OCI-LY7 (cell line): ENCODE data around the gene GOLGA7B.

Experiments used
- EZH2phosphoT487 ChIP-seq: fragments of 200-600 bp; sonication (generic); IDR thresholded peaks from 2 replicates; pipeline ENCODE4 v1.6.1; 2018; ENCODE audit warnings: low read depth, borderline replicate concordance, mild to moderate bottlenecking, mixed run types, antibody characterized with exemption, low read length, moderate library complexity, mixed read lengths
- TF ChIP-seq, protein P1 (sequence below): fragments of 200-600 bp; sonication (generic); conservative IDR thresholded peaks from 2 replicates; pipeline ENCODE4 v1.5.1; 2014; ENCODE audit warnings: mild to moderate bottlenecking, antibody characterized with exemption, low read length, moderate library complexity, mixed read lengths

DNA sequence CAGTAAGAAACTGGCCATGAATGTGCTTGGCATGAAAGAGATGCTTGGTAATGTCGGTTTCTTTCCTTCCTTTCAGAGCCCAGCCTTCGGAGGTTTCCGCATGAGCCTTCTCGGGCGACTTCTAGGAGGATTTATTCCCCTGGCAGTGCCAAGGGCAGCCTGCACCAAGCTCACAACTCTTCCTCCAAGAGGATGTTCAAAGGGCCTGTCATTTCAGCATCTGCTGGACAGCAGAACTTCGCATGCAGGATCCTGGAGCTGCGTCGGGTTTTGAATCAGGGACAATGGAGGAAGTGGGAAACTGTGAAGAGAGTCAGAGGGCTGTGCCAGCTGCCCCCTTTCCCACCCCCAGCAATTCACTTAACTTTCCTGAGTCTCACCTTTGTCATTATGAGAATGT is 21.3 kb downstream of the GOLGA7B start:
- TF ChIP-seq, protein P1, sequence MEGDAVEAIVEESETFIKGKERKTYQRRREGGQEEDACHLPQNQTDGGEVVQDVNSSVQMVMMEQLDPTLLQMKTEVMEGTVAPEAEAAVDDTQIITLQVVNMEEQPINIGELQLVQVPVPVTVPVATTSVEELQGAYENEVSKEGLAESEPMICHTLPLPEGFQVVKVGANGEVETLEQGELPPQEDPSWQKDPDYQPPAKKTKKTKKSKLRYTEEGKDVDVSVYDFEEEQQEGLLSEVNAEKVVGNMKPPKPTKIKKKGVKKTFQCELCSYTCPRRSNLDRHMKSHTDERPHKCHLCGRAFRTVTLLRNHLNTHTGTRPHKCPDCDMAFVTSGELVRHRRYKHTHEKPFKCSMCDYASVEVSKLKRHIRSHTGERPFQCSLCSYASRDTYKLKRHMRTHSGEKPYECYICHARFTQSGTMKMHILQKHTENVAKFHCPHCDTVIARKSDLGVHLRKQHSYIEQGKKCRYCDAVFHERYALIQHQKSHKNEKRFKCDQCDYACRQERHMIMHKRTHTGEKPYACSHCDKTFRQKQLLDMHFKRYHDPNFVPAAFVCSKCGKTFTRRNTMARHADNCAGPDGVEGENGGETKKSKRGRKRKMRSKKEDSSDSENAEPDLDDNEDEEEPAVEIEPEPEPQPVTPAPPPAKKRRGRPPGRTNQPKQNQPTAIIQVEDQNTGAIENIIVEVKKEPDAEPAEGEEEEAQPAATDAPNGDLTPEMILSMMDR = no peak
- TF ChIP-seq EZH2phosphoT487 = no peak
